ENCODE data around the gene HEXIM2.

The HEXIM2 gene

GRCh38 chr17:45155483-45155882 lies 6.2 kb upstream of the HEXIM2 start:
- CTCF ChIA-PET = interaction anchor here (0.6 to 9.6 kb wide), 4 partner anchors 19 to 102 kb away, joined by 3 to 172 read pairs (median 4); partner anchors contain the start of gene ACBD4
- DNase-seq = no peak
- Mint-ChIP-seq H3K36me3 (peaks cover 38% of the 10 kb centered on the region), H3K9me3 (no peaks in the 10 kb centered on the region), H3K4me1 (peaks cover 45% of the 10 kb centered on the region), H3K27ac (no peak overlapping the region), H3K4me3 (no peak overlapping the region), H3K27me3 (no peaks in the 10 kb centered on the region)

GRCh38 chr17:45156242-45156641 lies 5.4 kb upstream of the HEXIM2 start:
- Mint-ChIP-seq H3K9me3 (no peaks in the 10 kb centered on the region), H3K4me1 (peaks cover 38% of the 10 kb centered on the region), H3K27me3 (no peaks in the 10 kb centered on the region), H3K36me3 (peaks cover 35% of the 10 kb centered on the region), H3K4me3 (no peak overlapping the region), H3K27ac (no peak overlapping the region)
- CTCF ChIA-PET = interaction anchor here (2.0 to 9.6 kb wide), 2 partner anchors 19 to 42 kb away, joined by 5 to 172 read pairs; partner anchors contain the start of gene ACBD4
- no peak for DNase-seq

DNA sequence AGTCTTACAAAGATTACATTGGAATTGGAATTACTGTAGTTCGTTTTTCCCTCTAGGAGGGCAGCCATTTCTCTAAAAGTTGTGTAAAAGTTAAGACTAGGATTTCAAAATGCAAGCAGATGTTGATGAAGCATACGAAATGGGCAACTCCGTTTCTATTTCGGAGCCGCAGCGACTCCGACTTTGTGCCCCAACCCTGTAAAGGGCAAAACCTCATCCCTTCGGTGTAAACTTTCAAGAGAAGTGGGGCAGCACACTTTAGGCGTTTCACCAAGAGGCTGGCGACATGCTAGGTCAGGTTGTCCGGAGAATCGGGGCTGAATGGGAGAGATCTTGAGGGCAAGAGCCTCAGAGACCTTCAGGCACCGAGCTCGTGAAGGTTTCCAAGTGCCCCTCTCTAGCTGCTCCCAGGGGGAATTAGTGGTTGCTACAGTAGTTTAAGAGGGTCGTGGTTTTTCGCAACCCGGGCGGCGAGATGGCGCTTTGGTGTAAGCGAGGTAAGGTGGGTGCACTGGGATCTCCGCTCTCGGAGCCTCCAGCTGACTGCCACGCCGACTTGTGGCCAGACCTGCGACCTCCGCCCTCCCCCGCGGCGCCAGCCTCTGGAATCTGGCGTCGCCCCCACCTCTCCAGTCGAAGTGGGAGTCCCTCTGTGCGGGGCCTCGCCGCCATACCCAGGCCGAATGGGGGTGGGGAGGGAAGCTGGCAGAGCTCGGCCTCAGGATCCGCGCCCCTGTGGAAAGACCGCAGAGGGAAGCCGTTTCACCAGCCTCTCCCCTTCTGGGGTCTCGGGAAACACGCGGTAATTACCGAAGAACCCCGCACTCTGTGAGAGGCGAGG lies 1.0 kb upstream of the HEXIM2 start:
- peaks cover 50% of the 10 kb centered on the region for H3K4me1 Mint-ChIP-seq
- peak overlapping the region; percentile 93 for H3K4me3 Mint-ChIP-seq
- H3K9me3 Mint-ChIP-seq = no peaks in the 10 kb centered on the region
- CTCF ChIA-PET = interaction anchor here (1.1 to 4.7 kb wide), 5 partner anchors 8 to 37 kb away, joined by 4 to 63 read pairs (median 23); partner anchors contain the start of genes ACBD4 and HEXIM1
- peak; percentile 66 for DNase-seq
- no peaks in the 10 kb centered on the region for H3K27me3 Mint-ChIP-seq
- H3K36me3 Mint-ChIP-seq = peaks cover 36% of the 10 kb centered on the region
- peak overlapping the region; percentile 95 for H3K27ac Mint-ChIP-seq

- peaks cover 44% of the 10 kb centered on the region for H3K4me1 Mint-ChIP-seq
- peak overlapping the region; percentile 95 for H3K27ac Mint-ChIP-seq
- CTCF ChIA-PET = interaction anchor here (3.0 to 4.7 kb wide), 4 partner anchors 10 to 36 kb away, joined by 17 to 63 read pairs (median 28); partner anchors contain the start of genes ACBD4 and HEXIM1
- H3K9me3 Mint-ChIP-seq = no peaks in the 10 kb centered on the region
- no peak for DNase-seq
- H3K27me3 Mint-ChIP-seq = no peaks in the 10 kb centered on the region
- H3K4me3 Mint-ChIP-seq = peak overlapping the region; percentile 93
- peaks cover 33% of the 10 kb centered on the region for H3K36me3 Mint-ChIP-seq
Measured at GRCh38 chr17:45162025-45162687, 481 bp downstream of the HEXIM2 start.

DNA sequence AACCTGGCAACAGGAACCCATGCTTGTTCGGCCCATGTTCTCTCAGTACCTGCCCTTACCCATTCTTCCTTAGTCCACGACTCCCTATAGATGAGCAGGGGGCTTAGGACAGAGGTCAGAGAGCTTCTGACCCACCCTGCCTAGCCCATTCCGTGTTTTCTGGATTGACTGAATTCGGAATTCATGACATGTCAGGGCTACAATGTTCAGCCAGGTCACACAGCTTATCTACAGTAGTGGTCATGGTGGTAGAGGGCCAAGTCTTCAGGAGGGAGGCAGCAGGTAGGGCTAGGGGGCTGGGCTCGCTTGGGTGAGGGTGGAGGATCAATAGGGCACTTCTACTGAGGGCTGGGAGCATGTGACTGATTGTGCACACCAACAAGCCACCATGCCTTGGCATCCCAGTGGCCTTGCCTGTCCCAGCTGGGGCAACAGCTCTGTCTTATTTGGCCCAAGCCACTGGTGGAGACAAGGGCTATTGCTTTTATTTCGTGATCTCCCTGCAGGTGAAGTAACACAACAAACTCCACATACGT lies 3.1 kb downstream of the HEXIM2 start:
- peaks cover 10% of the 10 kb centered on the region for H3K36me3 Mint-ChIP-seq
- no peak overlapping the region for H3K4me3 Mint-ChIP-seq
- no peak overlapping the region for H3K27ac Mint-ChIP-seq
- CTCF ChIA-PET = interaction anchor here (0.7 to 1.3 kb wide), 2 partner anchors 13 to 15 kb away, joined by 3 read pairs; no protein-coding TSS in a partner anchor
- no peaks in the 10 kb centered on the region for H3K27me3 Mint-ChIP-seq
- peaks cover 27% of the 10 kb centered on the region for H3K4me1 Mint-ChIP-seq
- DNase-seq = no peak
- no peaks in the 10 kb centered on the region for H3K9me3 Mint-ChIP-seq

DNA sequence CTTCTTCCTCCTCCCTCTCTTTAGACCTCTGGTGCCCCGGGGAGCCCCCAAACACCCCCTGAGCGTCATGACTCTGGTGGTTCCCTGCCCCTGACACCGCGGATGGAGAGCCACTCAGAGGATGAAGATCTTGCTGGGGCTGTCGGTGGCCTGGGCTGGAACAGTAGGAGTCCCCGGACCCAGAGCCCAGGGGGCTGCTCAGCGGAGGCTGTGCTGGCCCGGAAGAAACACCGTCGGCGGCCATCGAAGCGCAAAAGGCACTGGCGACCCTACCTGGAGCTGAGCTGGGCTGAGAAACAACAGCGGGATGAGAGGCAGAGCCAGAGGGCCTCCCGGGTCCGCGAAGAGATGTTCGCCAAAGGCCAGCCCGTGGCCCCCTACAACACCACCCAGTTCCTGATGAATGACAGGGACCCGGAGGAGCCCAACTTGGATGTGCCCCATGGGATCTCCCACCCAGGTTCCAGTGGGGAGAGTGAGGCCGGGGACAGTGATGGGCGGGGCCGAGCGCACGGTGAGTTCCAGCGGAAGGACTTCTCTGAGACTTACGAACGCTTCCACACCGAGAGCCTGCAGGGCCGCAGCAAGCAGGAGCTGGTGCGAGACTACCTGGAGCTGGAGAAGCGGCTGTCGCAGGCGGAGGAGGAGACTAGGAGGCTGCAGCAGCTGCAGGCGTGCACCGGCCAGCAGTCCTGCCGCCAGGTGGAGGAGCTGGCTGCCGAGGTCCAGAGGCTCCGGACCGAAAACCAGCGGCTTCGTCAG lies 7.5 kb downstream of the HEXIM2 start:
- H3K9me3 Mint-ChIP-seq = no peaks in the 10 kb centered on the region
- no peak overlapping the region for H3K27ac Mint-ChIP-seq
- CTCF ChIA-PET = no interaction called here
- DNase-seq = no peak
- peaks cover 35% of the 10 kb centered on the region for H3K4me1 Mint-ChIP-seq
- no peak overlapping the region for H3K4me3 Mint-ChIP-seq
- peaks cover 2% of the 10 kb centered on the region for H3K36me3 Mint-ChIP-seq
- H3K27me3 Mint-ChIP-seq = no peaks in the 10 kb centered on the region

DNA sequence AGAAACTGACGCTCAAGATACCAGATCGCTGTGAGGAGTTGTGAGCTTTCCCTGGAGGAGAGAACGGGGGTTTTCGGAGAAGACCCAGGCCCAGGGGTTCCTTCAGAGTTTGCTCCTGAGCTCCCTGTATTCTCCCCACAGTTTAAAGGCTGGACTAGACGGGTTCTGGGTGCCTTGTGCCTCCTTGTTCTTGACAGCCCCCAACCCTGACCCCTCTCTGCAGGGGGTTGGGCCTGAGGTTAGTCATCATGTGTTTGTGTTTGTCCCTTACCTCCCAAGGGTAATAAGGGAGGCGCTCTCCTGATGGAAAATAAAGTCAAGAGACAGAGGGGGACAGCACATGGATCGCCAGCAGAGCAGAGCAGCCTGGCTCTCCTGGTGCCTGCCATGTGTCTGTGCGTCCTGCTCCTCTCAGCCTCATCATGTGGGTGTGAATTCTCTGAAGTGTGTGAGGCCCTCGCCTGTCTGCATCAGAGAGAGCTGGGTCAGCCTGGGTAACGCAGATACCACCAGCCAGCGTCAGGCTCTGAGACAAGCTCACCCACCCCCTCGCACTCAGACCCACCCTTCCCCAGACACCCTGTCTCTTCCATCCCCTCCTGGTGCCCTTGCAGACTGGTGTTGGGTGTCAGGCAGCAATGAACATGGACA lies 8.7 kb downstream of the HEXIM2 start:
- Mint-ChIP-seq H3K4me3 (no peak overlapping the region), H3K4me1 (peaks cover 27% of the 10 kb centered on the region), H3K36me3 (peaks cover under 1% of the 10 kb centered on the region), H3K9me3 (no peaks in the 10 kb centered on the region), H3K27ac (no peak overlapping the region), H3K27me3 (no peaks in the 10 kb centered on the region)
- DNase-seq = no peak
- CTCF ChIA-PET = interaction anchor here (4.0 kb wide), 1 partner anchor 35 kb away, joined by 31 read pairs; the partner anchor contains the start of gene ACBD4

DNA sequence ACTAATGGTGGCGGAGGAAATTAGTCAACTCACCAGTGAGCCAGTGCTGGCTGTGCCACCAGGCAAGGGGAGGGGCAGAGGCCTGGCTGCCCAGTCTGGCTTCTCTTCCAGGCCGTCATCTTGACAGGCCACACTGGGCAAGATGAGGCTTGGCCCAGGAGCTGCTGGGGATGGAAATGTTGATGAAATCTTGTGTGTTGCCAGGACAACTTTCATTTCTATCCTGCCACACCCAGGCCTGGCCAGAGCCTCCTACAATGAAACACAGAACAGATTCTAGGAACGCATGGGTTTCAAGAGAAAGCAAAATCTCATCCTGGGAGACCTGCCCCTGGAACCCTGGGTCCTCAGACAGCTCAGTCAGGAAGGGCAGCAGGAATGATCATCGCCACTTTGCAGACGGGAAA lies 9.3 kb downstream of the HEXIM2 start:
- Mint-ChIP-seq H3K4me3 (no peak overlapping the region), H3K27me3 (peaks cover 4% of the 10 kb centered on the region), H3K4me1 (peaks cover 26% of the 10 kb centered on the region), H3K36me3 (no peaks in the 10 kb centered on the region), H3K27ac (peak overlapping the region; percentile 45), H3K9me3 (no peaks in the 10 kb centered on the region)
- CTCF ChIA-PET = interaction anchor here (2.8 to 4.0 kb wide), 2 partner anchors 21 to 36 kb away, joined by 15 to 31 read pairs; partner anchors contain the start of gene ACBD4
- DNase-seq = no peak

- no peaks in the 10 kb centered on the region for H3K36me3 Mint-ChIP-seq
- H3K9me3 Mint-ChIP-seq = no peaks in the 10 kb centered on the region
- H3K4me3 Mint-ChIP-seq = no peak overlapping the region
- peaks cover 5% of the 10 kb centered on the region for H3K27me3 Mint-ChIP-seq
- DNase-seq = no peak
- H3K4me1 Mint-ChIP-seq = peaks cover 26% of the 10 kb centered on the region
- H3K27ac Mint-ChIP-seq = peak overlapping the region; percentile 52
- CTCF ChIA-PET = interaction anchor here (2.8 to 4.0 kb wide), 2 partner anchors 22 to 37 kb away, joined by 15 to 31 read pairs; partner anchors contain the start of gene ACBD4
Measured at GRCh38 chr17:45171338-45172231, 9.9 kb downstream of the HEXIM2 start.

- no peaks in the 10 kb centered on the region for H3K9me3 Mint-ChIP-seq
- peaks cover 5% of the 10 kb centered on the region for H3K27me3 Mint-ChIP-seq
- H3K36me3 Mint-ChIP-seq = no peaks in the 10 kb centered on the region
- CTCF ChIA-PET = interaction anchor here (1.6 to 4.0 kb wide), 3 partner anchors 23 to 37 kb away, joined by 13 to 31 read pairs (median 15); partner anchors contain the start of gene ACBD4
- peak overlapping the region; percentile 15 for H3K4me3 Mint-ChIP-seq
- no peak for DNase-seq
- peaks cover 26% of the 10 kb centered on the region for H3K4me1 Mint-ChIP-seq
- peak overlapping the region; percentile 45 for H3K27ac Mint-ChIP-seq
Measured at GRCh38 chr17:45172232-45172540, 10.5 kb downstream of the HEXIM2 start.

- CTCF ChIA-PET = interaction anchor here (0.6 to 4.0 kb wide), 6 partner anchors 12 to 38 kb away, joined by 3 to 31 read pairs (median 8); partner anchors contain the start of gene ACBD4
- H3K4me3 Mint-ChIP-seq = peak overlapping the region; percentile 71
- peak overlapping the region; percentile 91 for H3K27ac Mint-ChIP-seq
- no peaks in the 10 kb centered on the region for H3K9me3 Mint-ChIP-seq
- H3K27me3 Mint-ChIP-seq = peaks cover 7% of the 10 kb centered on the region
- H3K36me3 Mint-ChIP-seq = no peaks in the 10 kb centered on the region
- H3K4me1 Mint-ChIP-seq = peaks cover 26% of the 10 kb centered on the region
- DNase-seq = peak; percentile 72
Measured at GRCh38 chr17:45172541-45173286, 11.0 kb downstream of the HEXIM2 start.

DNA sequence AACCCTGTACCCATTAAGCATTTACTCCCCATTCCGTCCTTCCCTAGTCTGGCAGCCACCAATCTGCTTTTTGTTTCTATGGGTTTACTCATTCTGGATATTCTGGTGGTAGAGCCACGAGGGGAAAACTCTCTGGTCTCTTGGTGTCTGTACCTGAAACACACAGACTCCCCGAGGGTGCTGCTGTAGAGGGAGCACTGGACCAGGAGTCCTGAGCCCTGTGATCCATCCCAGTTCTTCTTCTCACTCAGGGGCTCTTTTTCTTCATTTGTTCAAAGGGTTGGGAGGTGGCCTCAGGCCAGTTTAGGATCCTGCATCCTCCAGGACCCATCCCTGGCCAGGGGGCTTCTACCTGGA lies 14.1 kb downstream of the HEXIM2 start:
- H3K9me3 Mint-ChIP-seq = no peaks in the 10 kb centered on the region
- no peak overlapping the region for H3K27ac Mint-ChIP-seq
- H3K27me3 Mint-ChIP-seq = peaks cover 14% of the 10 kb centered on the region

More for the DNA sequence above, 14.1 kb downstream of the HEXIM2 start:
- H3K36me3 Mint-ChIP-seq = no peaks in the 10 kb centered on the region
- H3K4me1 Mint-ChIP-seq = peaks cover 25% of the 10 kb centered on the region
- CTCF ChIA-PET = interaction anchor here (1.2 kb wide), 1 partner anchor 40 kb away, joined by 3 read pairs; the partner anchor contains the start of gene ACBD4
- no peak for DNase-seq
- no peak overlapping the region for H3K4me3 Mint-ChIP-seq

Measured in activated naive CD4-positive, alpha-beta T cell treated with anti-CD3 and anti-CD28 coated beads, Interleukin-2, amount 10 ng/mL, durations not matched to agents 7 days and 5 days (primary cell).